GM10266 (cell line): Measurements from ENCODE around the gene RPL32.

Source experiments
- DNase-seq: peaks from one replicate; pipeline ENCODE4 v3.0.0; 2012; ENCODE audit errors: extremely low spot score
- CTCF ChIP-seq: IDR thresholded peaks from 2 replicates; pipeline ENCODE4 v1.5.1; 2012; ENCODE audit warnings: mild to moderate bottlenecking, low read depth; ENCODE audit not compliant: control insufficient read depth, insufficient read depth; ENCODE audit errors: missing control alignments

The RPL32 gene

GRCh38 chr3:12841149-12841969 lies at the start of gene RPL32:
RPL32 (minus strand) TSS chr3:12841565; CDS start chr3:12840237, 1,328 bp downstream.
- peak; percentile 88 for DNase-seq
- peak; percentile 79 for TF ChIP-seq CTCF

GRCh38 chr3:12890610-12891390 lies 49.4 kb upstream of the RPL32 start:
- no peak for DNase-seq
- TF ChIP-seq CTCF, result no peak

GRCh38 chr3:12886736-12887135 lies 45.4 kb upstream of the RPL32 start:
- no peak for TF ChIP-seq CTCF
- no peak for DNase-seq

- no peak for TF ChIP-seq CTCF
- DNase-seq, result no peak
Observed at GRCh38 chr3:12886106-12886679, 44.8 kb upstream of the RPL32 start.

- TF ChIP-seq CTCF, result no peak
- DNase-seq, result no peak
Observed at GRCh38 chr3:12885583-12885930, 44.2 kb upstream of the RPL32 start.

- no peak for TF ChIP-seq CTCF
- DNase-seq, result no peak
Observed at GRCh38 chr3:12884790-12885582, 43.6 kb upstream of the RPL32 start.
